ENCODE data around the gene ACTN2.

ACTN2 gene

DNA sequence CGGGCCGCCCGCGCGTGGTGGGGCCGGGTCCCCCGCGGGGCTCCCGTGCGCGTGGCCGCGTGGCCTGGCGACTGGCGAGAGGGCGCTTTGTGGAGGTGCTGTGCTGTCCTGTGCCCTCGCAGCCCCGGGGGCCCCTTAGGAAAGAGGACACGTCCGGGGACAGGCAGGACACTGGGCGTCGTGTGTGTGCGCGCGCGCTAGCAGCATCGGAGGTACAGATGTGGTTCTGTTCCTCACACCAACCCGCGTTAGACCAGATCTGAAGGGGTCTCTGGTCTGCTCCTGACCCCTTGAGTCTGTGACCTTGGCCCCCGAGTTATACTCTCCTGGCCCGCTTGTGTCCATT, 489 bp downstream of the ACTN2 start:
- H2BK15ac ChIP-seq (ENCODE audit: low read length), result no peak overlapping the region
- peak overlapping the region; percentile 96 for H3K18ac ChIP-seq (ENCODE audit: low read length)
- peaks cover 5 to 36% (median 16%) of the 10 kb centered on the region in 3 experiments for H3K27me3 ChIP-seq (ENCODE audit: control insufficient read depth in 3 of 3, insufficient read depth in 3 of 3, low read depth in 1 of 3, low read length in 3 of 3)
- H3K27ac ChIP-seq (replicated peaks; ENCODE audit: low read length), result no peak overlapping the region
- H4K91ac ChIP-seq (ENCODE audit: low read depth, low read length, poor library complexity), result no peak overlapping the region
- H3K23ac ChIP-seq (ENCODE audit: low read depth, low read length, poor library complexity), result peak overlapping the region; percentile 50
- peaks cover 0 to 7% of the 10 kb centered on the region in 2 donors for H3K4me1 ChIP-seq (ENCODE audit: control insufficient read depth in 2 of 2, insufficient read depth in 1 of 2, low read depth in 1 of 2, low read length in 2 of 2)
- H2BK120ac ChIP-seq (ENCODE audit: low read depth, low read length), result peak overlapping the region; percentile 77
- H2BK5ac ChIP-seq (ENCODE audit: low read length), result peak overlapping the region; percentile 41
- H3K36me3 ChIP-seq (replicated peaks in 1 of 2; ENCODE audit: control insufficient read depth in 2 of 2, insufficient read depth in 2 of 2, low read length in 2 of 2), result no peaks in the 10 kb centered on the region
- H3K4me3 ChIP-seq (ENCODE audit: low read length in 2 of 2), result peak overlapping the region; percentile 37 to 77
- peak overlapping the region; percentile 49 for H2AK5ac ChIP-seq (ENCODE audit: low read depth, low read length)
- DNase-seq (ENCODE audit: low spot score), result no peak
- peak overlapping the region; percentile 65 for H2BK12ac ChIP-seq (ENCODE audit: low read length)
- H3K4ac ChIP-seq (ENCODE audit: low read length), result no peak overlapping the region
- peak overlapping the region; percentile 80 for H3K9ac ChIP-seq (ENCODE audit: low read depth, low read length, poor library complexity)
- no CpG with 5 or more reads among the region's 31 CpGs for WGBS, 2 donors (ENCODE audit: extremely low coverage in 2 of 2, insufficient read length in 2 of 2, insufficient replicate concordance in 1 of 2)
- H4K8ac ChIP-seq (ENCODE audit: low read depth, low read length), result peak overlapping the region; percentile 57
- H3K79me1 ChIP-seq (ENCODE audit: low read depth, low read length), result no peaks in the 10 kb centered on the region
- H3K9me3 ChIP-seq (replicated peaks in 1 of 2; ENCODE audit: control insufficient read depth in 2 of 2, insufficient read depth in 1 of 2, low read depth in 1 of 2, low read length in 2 of 2), result peaks cover 0 to 6% of the 10 kb centered on the region in 2 donors
- H3K14ac ChIP-seq (ENCODE audit: low read length), result peak overlapping the region; percentile 86
- peak overlapping the region; percentile 88 for H3K4me2 ChIP-seq (ENCODE audit: insufficient read depth, low read length, poor library complexity, severe bottlenecking)
- peak overlapping the region; percentile 100 for H2AFZ ChIP-seq (ENCODE audit: low read length)

GRCh38 chr1:236687273-236687672, 974 bp downstream of the ACTN2 start:
- H2AFZ ChIP-seq (ENCODE audit: low read length), result peak overlapping the region; percentile 100
- H2BK12ac ChIP-seq (ENCODE audit: low read length), result no peak overlapping the region
- H3K4ac ChIP-seq (ENCODE audit: low read length), result no peak overlapping the region
- no peak overlapping the region for H3K23ac ChIP-seq (ENCODE audit: low read depth, low read length, poor library complexity)
- peaks cover 0 to 6% of the 10 kb centered on the region in 2 donors for H3K9me3 ChIP-seq (replicated peaks in 1 of 2; ENCODE audit: control insufficient read depth in 2 of 2, insufficient read depth in 1 of 2, low read depth in 1 of 2, low read length in 2 of 2)
- H4K91ac ChIP-seq (ENCODE audit: low read depth, low read length, poor library complexity), result no peak overlapping the region
- H2BK5ac ChIP-seq (ENCODE audit: low read length), result no peak overlapping the region
- no peak overlapping the region for H4K8ac ChIP-seq (ENCODE audit: low read depth, low read length)
- no CpG with 5 or more reads among the region's 8 CpGs for WGBS, 2 donors (ENCODE audit: extremely low coverage in 2 of 2, insufficient read length in 2 of 2, insufficient replicate concordance in 1 of 2)
- H3K79me1 ChIP-seq (ENCODE audit: low read depth, low read length), result no peaks in the 10 kb centered on the region
- H2BK120ac ChIP-seq (ENCODE audit: low read depth, low read length), result no peak overlapping the region
- H3K4me2 ChIP-seq (ENCODE audit: insufficient read depth, low read length, poor library complexity, severe bottlenecking), result peak overlapping the region; percentile 88
- no peak overlapping the region for H3K9ac ChIP-seq (ENCODE audit: low read depth, low read length, poor library complexity)
- peak overlapping the region in 1 of 2 donors; percentile 37 for H3K4me3 ChIP-seq (ENCODE audit: low read length in 2 of 2)
- peaks cover 5 to 36% (median 16%) of the 10 kb centered on the region in 3 experiments for H3K27me3 ChIP-seq (ENCODE audit: control insufficient read depth in 3 of 3, insufficient read depth in 3 of 3, low read depth in 1 of 3, low read length in 3 of 3)
- no peak overlapping the region for H2AK5ac ChIP-seq (ENCODE audit: low read depth, low read length)
- H3K14ac ChIP-seq (ENCODE audit: low read length), result no peak overlapping the region
- H3K27ac ChIP-seq (replicated peaks; ENCODE audit: low read length), result no peak overlapping the region
- peaks cover 0 to 7% of the 10 kb centered on the region in 2 donors for H3K4me1 ChIP-seq (ENCODE audit: control insufficient read depth in 2 of 2, insufficient read depth in 1 of 2, low read depth in 1 of 2, low read length in 2 of 2)
- no peak overlapping the region for H2BK15ac ChIP-seq (ENCODE audit: low read length)
- no peaks in the 10 kb centered on the region for H3K36me3 ChIP-seq (replicated peaks in 1 of 2; ENCODE audit: control insufficient read depth in 2 of 2, insufficient read depth in 2 of 2, low read length in 2 of 2)
- no peak for DNase-seq (ENCODE audit: low spot score)
- no peak overlapping the region for H3K18ac ChIP-seq (ENCODE audit: low read length)

- no peak overlapping the region for H3K4me2 ChIP-seq (ENCODE audit: insufficient read depth, low read length, poor library complexity, severe bottlenecking)
- no CpG with 5 or more reads among the region's 4 CpGs for WGBS, 2 donors (ENCODE audit: extremely low coverage in 2 of 2, insufficient read length in 2 of 2, insufficient replicate concordance in 1 of 2)
- H3K4ac ChIP-seq (ENCODE audit: low read length), result no peak overlapping the region
- H3K27ac ChIP-seq (replicated peaks; ENCODE audit: low read length), result no peak overlapping the region
- no peak overlapping the region for H2BK5ac ChIP-seq (ENCODE audit: low read length)
- H3K27me3 ChIP-seq (ENCODE audit: control insufficient read depth in 3 of 3, insufficient read depth in 3 of 3, low read depth in 1 of 3, low read length in 3 of 3), result peaks cover 5 to 36% (median 16%) of the 10 kb centered on the region in 3 experiments
- H2AK5ac ChIP-seq (ENCODE audit: low read depth, low read length), result no peak overlapping the region
- H3K36me3 ChIP-seq (replicated peaks in 1 of 2; ENCODE audit: control insufficient read depth in 2 of 2, insufficient read depth in 2 of 2, low read length in 2 of 2), result no peaks in the 10 kb centered on the region
- no peak overlapping the region for H3K23ac ChIP-seq (ENCODE audit: low read depth, low read length, poor library complexity)
- H2BK120ac ChIP-seq (ENCODE audit: low read depth, low read length), result no peak overlapping the region
- no peak overlapping the region for H3K9ac ChIP-seq (ENCODE audit: low read depth, low read length, poor library complexity)
- no peak overlapping the region for H2AFZ ChIP-seq (ENCODE audit: low read length)
- no peak overlapping the region for H4K8ac ChIP-seq (ENCODE audit: low read depth, low read length)
- peaks cover 0 to 7% of the 10 kb centered on the region in 2 donors for H3K4me1 ChIP-seq (ENCODE audit: control insufficient read depth in 2 of 2, insufficient read depth in 1 of 2, low read depth in 1 of 2, low read length in 2 of 2)
- H2BK12ac ChIP-seq (ENCODE audit: low read length), result no peak overlapping the region
- H3K79me1 ChIP-seq (ENCODE audit: low read depth, low read length), result no peaks in the 10 kb centered on the region
- H3K18ac ChIP-seq (ENCODE audit: low read length), result no peak overlapping the region
- H3K14ac ChIP-seq (ENCODE audit: low read length), result no peak overlapping the region
- H4K91ac ChIP-seq (ENCODE audit: low read depth, low read length, poor library complexity), result no peak overlapping the region
- no peak overlapping the region for H2BK15ac ChIP-seq (ENCODE audit: low read length)
- peaks cover 0 to 6% of the 10 kb centered on the region in 2 donors for H3K9me3 ChIP-seq (replicated peaks in 1 of 2; ENCODE audit: control insufficient read depth in 2 of 2, insufficient read depth in 1 of 2, low read depth in 1 of 2, low read length in 2 of 2)
- DNase-seq (ENCODE audit: low spot score), result no peak
- H3K4me3 ChIP-seq (ENCODE audit: low read length in 2 of 2), result no peak overlapping the region
These were observed 2.4 kb downstream of the ACTN2 start for GRCh38 chr1:236688705-236689104.

DNA sequence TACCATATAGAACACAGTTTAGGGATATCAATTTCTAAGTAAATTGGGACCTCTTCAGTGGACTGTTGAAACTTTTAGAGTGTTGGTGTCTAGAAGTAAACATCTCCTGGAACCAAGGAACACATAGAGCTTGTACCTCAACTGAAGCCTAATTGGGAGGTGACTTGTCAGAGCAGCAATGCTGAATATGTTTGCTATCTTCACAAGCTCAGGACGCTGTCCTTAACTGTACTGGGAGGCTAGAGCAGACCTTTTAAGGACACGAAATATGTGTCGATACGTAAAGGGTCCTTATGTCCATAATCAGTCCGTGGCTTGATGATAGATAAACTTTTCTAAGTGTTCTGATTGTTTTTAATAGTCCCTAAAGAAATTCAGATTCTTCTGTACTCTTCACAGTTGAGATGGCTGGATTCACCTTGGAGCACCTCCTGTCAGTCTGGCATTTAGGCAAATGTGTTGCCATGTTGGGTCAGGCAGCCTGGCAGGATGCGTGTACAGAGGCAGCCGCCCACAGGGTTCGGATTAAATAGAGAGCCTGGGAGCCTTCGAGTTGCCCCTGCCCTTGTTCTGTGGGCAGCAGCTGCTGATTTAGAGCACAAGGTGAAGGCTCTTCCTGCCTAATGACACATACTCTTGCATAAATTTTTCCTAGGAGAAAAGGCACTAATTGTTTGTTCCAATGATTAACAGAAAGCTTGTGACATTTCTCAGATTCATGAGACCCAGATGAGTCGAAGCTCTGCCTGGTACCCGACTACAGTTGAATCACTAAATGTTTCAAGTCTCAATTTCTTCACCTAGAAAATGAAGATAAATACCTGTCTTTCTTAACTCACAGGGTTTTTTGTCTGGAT, 3.6 kb downstream of the ACTN2 start:
- WGBS, 2 donors (ENCODE audit: extremely low coverage in 2 of 2, insufficient read length in 2 of 2, insufficient replicate concordance in 1 of 2), result no CpG with 5 or more reads among the region's 11 CpGs
- Histone ChIP-seq H3K4me2 (ENCODE audit: insufficient read depth, low read length, poor library complexity, severe bottlenecking) (no peak overlapping the region), H3K4me3 (ENCODE audit: low read length in 2 of 2) (no peak overlapping the region)

More for the DNA sequence above, 3.6 kb downstream of the ACTN2 start:
- Histone ChIP-seq H2BK5ac (ENCODE audit: low read length) (no peak overlapping the region), H3K9ac (ENCODE audit: low read depth, low read length, poor library complexity) (no peak overlapping the region), H3K27me3 (ENCODE audit: control insufficient read depth in 3 of 3, insufficient read depth in 3 of 3, low read depth in 1 of 3, low read length in 3 of 3) (peaks cover 5 to 35% (median 16%) of the 10 kb centered on the region in 3 experiments), H3K14ac (ENCODE audit: low read length) (no peak overlapping the region), H2AK5ac (ENCODE audit: low read depth, low read length) (no peak overlapping the region), H3K23ac (ENCODE audit: low read depth, low read length, poor library complexity) (no peak overlapping the region), H3K36me3 (replicated peaks in 1 of 2; ENCODE audit: control insufficient read depth in 2 of 2, insufficient read depth in 2 of 2, low read length in 2 of 2) (no peaks in the 10 kb centered on the region), H2BK120ac (ENCODE audit: low read depth, low read length) (no peak overlapping the region), H3K9me3 (replicated peaks in 1 of 2; ENCODE audit: control insufficient read depth in 2 of 2, insufficient read depth in 1 of 2, low read depth in 1 of 2, low read length in 2 of 2) (peaks cover 0 to 6% of the 10 kb centered on the region in 2 donors), H3K27ac (replicated peaks; ENCODE audit: low read length) (no peak overlapping the region), H4K91ac (ENCODE audit: low read depth, low read length, poor library complexity) (no peak overlapping the region), H4K8ac (ENCODE audit: low read depth, low read length) (no peak overlapping the region), H3K4me1 (ENCODE audit: control insufficient read depth in 2 of 2, insufficient read depth in 1 of 2, low read depth in 1 of 2, low read length in 2 of 2) (peaks cover 0 to 7% of the 10 kb centered on the region in 2 donors), H2AFZ (ENCODE audit: low read length) (no peak overlapping the region), H3K79me1 (ENCODE audit: low read depth, low read length) (no peaks in the 10 kb centered on the region), H2BK15ac (ENCODE audit: low read length) (no peak overlapping the region), H3K18ac (ENCODE audit: low read length) (no peak overlapping the region), H2BK12ac (ENCODE audit: low read length) (no peak overlapping the region), H3K4ac (ENCODE audit: low read length) (no peak overlapping the region)
- DNase-seq (ENCODE audit: low spot score), result no peak
